Lower leg skin (tissue), 4 donors: ENCODE data around the gene RAVER1. TPM values are rescaled to one million over a fixed set of nuclear protein-coding genes. Genes with fewer than 3 reads are reported as not detected.

ENCODE experiments used
- DNase-seq, 2 donors: peaks; one replicate each; pipeline ENCODE4 v3.0.0-alpha.2; 2019; ENCODE audit warnings: low spot score in 2 of 2
- H3K4me3 ChIP-seq: fragments of 200-600 bp; sonication (generic); 2 replicates; pipeline ENCODE4 v1.5.1; 2017; ENCODE audit warnings: mild to moderate bottlenecking, low read depth; ENCODE audit not compliant: poor library complexity, severe bottlenecking
- POLR2A ChIP-seq, 2 donors: fragments of 450-650 bp; IDR thresholded peaks; one replicate each; pipeline ENCODE4 v1.6.1; 2016 to 2017; ENCODE audit warnings: antibody characterized with exemption in 2 of 2, mild to moderate bottlenecking in 1 of 2, moderate library complexity in 1 of 2
- WGBS, 2 donors: methylation state at CpG; one replicate each; pipeline ENCODE4 v1.1.5; 2018; 5-methylcytosine and 5-hydroxymethylcytosine counted together
- intact Hi-C: fragments of 100-400 bp; cut with DNase I; formaldehyde crosslinking; loops from one replicate; pipeline ENCODE4 v1.15.0; 2023; ENCODE audit warnings: low total_unique reads
- total RNA-seq, 4 donors: library from RNA; depleted of rRNA; stranded (reverse); fragments of >200 nt; gene quantifications; one replicate each; pipeline ENCODE4 v1.1.0, GENCODE V29; 2016
- TF ChIP-seq, protein P1 (sequence below), 3 donors: fragments of 450-650 bp; IDR thresholded peaks; one replicate each; pipeline ENCODE4 v1.5.1; 2016; ENCODE audit warnings: antibody characterized with exemption in 3 of 3, mild to moderate bottlenecking in 3 of 3, moderate library complexity in 2 of 3

Gene RAVER1
- total RNA-seq, 4 donors from 2014 or later, result 14.2 to 22.5 (median 19.2) TPM

DNA sequence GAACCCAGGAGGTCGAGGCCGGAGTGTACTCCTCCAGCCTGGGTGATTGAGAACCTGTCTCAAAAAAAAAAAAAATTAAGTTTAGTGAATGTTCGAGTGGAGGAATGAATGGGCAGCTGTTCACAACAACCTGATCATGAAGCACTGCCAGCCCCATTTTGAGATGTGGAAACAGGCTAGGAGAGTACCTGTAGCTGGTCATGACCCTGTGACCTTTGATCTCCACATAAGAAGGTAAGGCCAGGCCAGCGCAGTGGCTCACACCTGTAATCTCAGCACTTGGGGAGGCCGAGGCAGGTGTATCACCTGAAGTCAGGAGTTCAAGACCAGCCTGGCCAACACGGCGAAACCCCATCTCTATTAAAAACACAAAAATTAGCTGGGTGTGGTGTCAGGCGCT, 7.6 kb downstream of the RAVER1 start:
- DNase-seq, result no peak
- no peak for TF ChIP-seq POLR2A (IDR thresholded peaks at IDR 0.05)
- TF ChIP-seq, protein P1, sequence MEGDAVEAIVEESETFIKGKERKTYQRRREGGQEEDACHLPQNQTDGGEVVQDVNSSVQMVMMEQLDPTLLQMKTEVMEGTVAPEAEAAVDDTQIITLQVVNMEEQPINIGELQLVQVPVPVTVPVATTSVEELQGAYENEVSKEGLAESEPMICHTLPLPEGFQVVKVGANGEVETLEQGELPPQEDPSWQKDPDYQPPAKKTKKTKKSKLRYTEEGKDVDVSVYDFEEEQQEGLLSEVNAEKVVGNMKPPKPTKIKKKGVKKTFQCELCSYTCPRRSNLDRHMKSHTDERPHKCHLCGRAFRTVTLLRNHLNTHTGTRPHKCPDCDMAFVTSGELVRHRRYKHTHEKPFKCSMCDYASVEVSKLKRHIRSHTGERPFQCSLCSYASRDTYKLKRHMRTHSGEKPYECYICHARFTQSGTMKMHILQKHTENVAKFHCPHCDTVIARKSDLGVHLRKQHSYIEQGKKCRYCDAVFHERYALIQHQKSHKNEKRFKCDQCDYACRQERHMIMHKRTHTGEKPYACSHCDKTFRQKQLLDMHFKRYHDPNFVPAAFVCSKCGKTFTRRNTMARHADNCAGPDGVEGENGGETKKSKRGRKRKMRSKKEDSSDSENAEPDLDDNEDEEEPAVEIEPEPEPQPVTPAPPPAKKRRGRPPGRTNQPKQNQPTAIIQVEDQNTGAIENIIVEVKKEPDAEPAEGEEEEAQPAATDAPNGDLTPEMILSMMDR (IDR thresholded peaks at IDR 0.05), result no peak
- 92 to 94% methylated on average over 8 of the region's 8 CpGs for WGBS, 2 donors
- intact Hi-C loops, result no loop called here
- H3K4me3 ChIP-seq, result no peak overlapping the region

GRCh38 chr19:10321874-10322835, 11.2 kb downstream of the RAVER1 start:
- intact Hi-C loops, result no loop called here
- DNase-seq, result no peak
- TF ChIP-seq, protein P1 (IDR thresholded peaks at IDR 0.05), result no peak
- no peak for TF ChIP-seq POLR2A (IDR thresholded peaks at IDR 0.05)
- H3K4me3 ChIP-seq, result no peak overlapping the region
- WGBS, 2 donors, result 89 to 93% methylated on average over 13 to 18 of the region's 19 CpGs

DNA sequence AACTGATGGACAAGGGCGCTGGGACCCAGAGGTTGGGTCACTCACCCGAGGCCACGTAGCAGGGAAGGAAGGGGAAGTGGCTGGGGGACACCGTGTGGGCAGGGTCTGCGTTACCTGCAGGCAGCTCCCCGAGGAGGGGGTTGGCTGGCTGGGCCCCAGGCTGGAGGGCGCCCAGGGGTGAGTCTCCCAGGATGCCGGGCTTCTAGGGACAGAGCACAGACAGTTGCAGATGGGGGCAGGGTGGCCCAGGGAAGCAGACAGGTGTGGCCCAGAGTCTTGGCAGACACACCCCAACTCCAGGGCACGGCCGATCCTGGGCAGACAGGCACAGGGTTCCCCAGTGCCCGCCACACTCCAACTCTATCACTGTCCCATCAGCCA, 11.9 kb downstream of the RAVER1 start:
- WGBS, 2 donors, result 59 to 88% methylated on average over 4 to 11 of the region's 11 CpGs
- DNase-seq, result no peak
- intact Hi-C loops, result no loop called here
- H3K4me3 ChIP-seq, result no peak overlapping the region
- TF ChIP-seq, protein P1 (IDR thresholded peaks at IDR 0.05), result no peak
- TF ChIP-seq POLR2A (IDR thresholded peaks at IDR 0.05), result no peak

DNA sequence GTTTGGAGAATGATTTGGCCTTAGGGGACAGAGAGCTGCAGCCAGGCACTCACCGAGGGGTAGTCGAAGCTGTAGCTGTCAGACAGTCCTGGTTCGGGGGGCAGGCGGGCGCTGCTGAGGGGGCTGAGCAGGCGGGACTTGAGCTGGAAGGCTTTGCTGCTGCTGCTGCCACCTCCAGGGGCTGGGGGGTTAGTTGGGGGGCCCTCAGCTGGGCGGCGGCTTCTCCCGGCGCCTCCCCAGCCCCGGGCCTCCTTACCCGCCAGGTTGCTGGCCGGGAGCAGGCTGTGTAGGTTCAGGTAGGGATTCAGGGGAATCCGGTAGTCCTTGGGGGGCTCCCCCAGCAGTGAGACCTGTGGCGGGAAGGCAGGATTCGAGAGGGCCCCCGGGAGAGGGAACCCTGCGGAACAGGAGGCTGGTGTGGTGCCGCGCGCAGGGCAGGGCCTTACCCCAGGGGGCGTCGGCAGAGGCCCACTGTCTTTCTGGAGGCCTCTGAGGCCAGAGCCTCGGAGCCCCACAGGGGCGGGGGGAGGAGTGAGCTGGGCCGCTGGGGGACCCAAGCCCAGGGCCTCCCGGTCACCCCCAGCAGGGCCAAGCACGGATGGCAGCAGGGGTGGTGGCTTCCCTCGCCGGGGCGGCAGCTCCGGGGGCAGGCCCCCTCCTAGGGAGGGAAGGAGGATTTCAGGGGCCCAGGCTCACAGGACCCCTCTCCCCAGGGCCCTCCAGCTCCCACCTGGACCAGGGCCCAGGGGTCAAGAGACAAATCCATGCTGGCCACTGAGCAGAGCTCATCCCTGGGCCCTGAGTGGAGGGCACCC, 12.5 kb downstream of the RAVER1 start:
- intact Hi-C loops, result no loop called here
- WGBS, 2 donors, result 88 to 94% methylated on average over 22 to 27 of the region's 32 CpGs
- no peak for DNase-seq
- no peak overlapping the region for H3K4me3 ChIP-seq
- TF ChIP-seq POLR2A (IDR thresholded peaks at IDR 0.05), result no peak
- TF ChIP-seq, protein P1 (IDR thresholded peaks at IDR 0.05), result no peak

- intact Hi-C loops, result no loop called here
- H3K4me3 ChIP-seq, result no peak overlapping the region
- DNase-seq, result no peak
- no peak for TF ChIP-seq POLR2A (IDR thresholded peaks at IDR 0.05)
- TF ChIP-seq, protein P1 (IDR thresholded peaks at IDR 0.05), result no peak
- WGBS, 2 donors, result 85 to 90% methylated on average over 13 of the region's 13 CpGs
Observed at GRCh38 chr19:10318807-10319682, 14.3 kb downstream of the RAVER1 start.
